IPS-18a (cell line): ENCODE data around the gene AMELX.

Experiments
- H3K27ac ChIP-seq: one replicate; pipeline ENCODE4 v1.5.1; 2013; ENCODE audit warnings: low read length
- H3K27me3 ChIP-seq: one replicate; pipeline ENCODE4 v1.6.1; 2013; ENCODE audit warnings: mild to moderate bottlenecking, low read length; ENCODE audit not compliant: control insufficient read depth, insufficient read depth
- H3K36me3 ChIP-seq: one replicate; pipeline ENCODE4 v1.6.1; 2013; ENCODE audit warnings: low read depth, low read length; ENCODE audit not compliant: control insufficient read depth
- H3K4me1 ChIP-seq: one replicate; pipeline ENCODE4 v1.6.1; 2013; ENCODE audit warnings: low read depth, low read length; ENCODE audit not compliant: control insufficient read depth
- H3K4me3 ChIP-seq: one replicate; pipeline ENCODE4 v1.5.1; 2013; ENCODE audit warnings: low read length
- H3K9ac ChIP-seq: one replicate; pipeline ENCODE4 v1.6.1; 2013; ENCODE audit warnings: mild to moderate bottlenecking, low read length, moderate library complexity
- H3K9me3 ChIP-seq: one replicate; pipeline ENCODE4 v1.6.1; 2013; ENCODE audit warnings: low read depth, low read length; ENCODE audit not compliant: control insufficient read depth

AMELX gene

DNA sequence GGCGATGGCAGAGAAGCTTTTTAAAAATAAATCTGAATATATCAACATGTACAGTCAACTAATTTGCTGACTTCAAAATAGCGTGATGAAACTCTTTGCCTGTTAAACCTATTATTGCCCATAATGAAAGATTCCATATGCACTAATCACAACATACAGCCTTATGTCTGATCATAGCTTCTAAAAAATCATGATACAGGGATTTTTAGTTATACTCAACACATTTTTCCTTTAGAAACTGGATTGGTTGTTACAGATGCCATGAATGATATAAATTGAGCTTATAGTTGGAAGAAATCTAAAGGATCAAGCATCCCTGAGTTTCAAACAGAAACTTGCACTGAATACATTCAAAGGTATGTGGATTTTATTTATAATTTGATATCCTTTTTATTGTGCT lies at the start of gene AMELX:
Gene AMELX, plus strand, starts transcription at position 301 of the 400 bp plus-strand sequence. CDS start 1,376 bp downstream, outside the sequence.
- Histone ChIP-seq H3K36me3 (no peaks in the 10 kb centered on the region), H3K27me3 (peaks cover 4% of the 10 kb centered on the region), H3K9ac (no peak within 1 kb of the TSS), H3K9me3 (no peaks in the 10 kb centered on the region), H3K4me1 (peaks cover 10% of the 10 kb centered on the region), H3K27ac (no peak within 1 kb of the TSS), H3K4me3 (no peak within 1 kb of the TSS)

DNA sequence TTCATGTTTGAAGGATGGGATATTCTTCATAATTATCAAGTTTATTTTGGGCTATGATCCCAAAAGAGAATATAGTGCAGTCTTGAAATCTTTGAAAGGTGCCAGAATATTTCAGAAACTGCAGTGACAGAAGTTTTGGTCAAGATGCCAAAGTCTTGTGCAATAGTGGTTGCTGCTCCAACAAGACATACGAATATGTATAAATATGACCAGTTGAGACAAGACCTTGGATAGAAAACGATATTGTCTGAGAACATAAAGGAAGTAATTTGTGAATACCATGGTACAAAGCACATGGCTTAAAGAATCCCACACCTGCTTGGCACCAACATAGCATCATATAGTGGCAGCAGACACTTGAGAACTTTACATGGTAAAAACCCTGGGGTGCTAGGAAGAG lies 48.6 kb upstream of the AMELX start:
- Histone ChIP-seq H3K9ac (no peak overlapping the region), H3K9me3 (no peaks in the 10 kb centered on the region), H3K4me3 (no peak overlapping the region), H3K36me3 (no peaks in the 10 kb centered on the region), H3K27me3 (no peaks in the 10 kb centered on the region), H3K27ac (no peak overlapping the region), H3K4me1 (no peaks in the 10 kb centered on the region)

DNA sequence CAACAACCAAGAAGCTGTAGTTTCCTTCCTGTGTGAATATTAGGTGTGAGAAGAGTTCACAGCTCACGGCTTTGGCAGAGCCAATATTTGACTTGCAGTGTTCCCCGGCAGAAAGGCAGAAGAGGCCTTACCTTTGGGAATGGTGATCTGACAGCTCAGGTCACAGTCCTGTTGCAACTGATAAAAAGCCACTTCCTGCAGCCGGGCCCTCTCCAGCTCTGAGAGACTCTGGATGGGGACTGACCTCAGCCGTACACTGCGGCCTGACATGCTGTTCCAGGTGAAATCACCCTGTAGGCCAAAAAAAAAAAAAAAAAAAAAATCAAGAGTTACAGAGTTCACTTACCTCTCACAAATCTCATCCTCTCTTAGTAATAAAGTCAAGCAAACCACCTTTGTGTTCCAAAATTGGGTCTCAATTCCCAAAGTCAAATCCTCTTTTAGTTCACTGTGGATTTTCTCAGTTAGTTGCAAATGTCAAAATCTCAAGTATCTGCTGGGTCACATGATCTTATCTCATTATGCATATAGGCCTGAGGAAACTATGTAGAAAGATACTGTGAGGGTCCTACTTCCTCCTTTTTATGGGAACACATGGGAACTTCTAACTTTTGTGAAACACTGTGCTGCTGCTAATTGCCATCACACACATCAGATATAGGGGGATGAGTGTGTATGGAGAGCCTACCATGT lies 38.6 kb upstream of the AMELX start:
- no peaks in the 10 kb centered on the region for H3K9me3 ChIP-seq
- H3K36me3 ChIP-seq, result no peaks in the 10 kb centered on the region
- no peaks in the 10 kb centered on the region for H3K27me3 ChIP-seq
- no peak overlapping the region for H3K27ac ChIP-seq
- no peak overlapping the region for H3K9ac ChIP-seq
- no peak overlapping the region for H3K4me3 ChIP-seq
- no peaks in the 10 kb centered on the region for H3K4me1 ChIP-seq

DNA sequence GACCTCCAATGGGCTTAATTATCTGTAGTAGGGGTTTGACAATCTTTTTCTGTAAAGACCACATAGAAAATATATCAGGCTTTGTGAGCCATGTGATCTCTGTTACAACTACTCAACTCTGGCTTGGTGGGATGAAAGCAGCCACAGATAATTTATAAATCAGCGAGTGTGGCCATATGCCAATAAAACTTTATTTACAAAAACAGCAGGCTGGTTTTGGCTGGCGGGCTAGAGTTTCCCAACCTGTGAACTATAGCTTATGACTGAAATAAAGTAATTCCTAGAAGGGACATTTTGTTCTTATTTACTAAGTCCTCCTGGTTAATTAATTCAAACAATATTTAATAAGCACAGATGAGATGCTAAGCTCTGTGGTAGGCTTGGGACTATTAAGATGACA lies 35.9 kb upstream of the AMELX start:
- H3K9ac ChIP-seq, result no peak overlapping the region
- H3K36me3 ChIP-seq, result no peaks in the 10 kb centered on the region
- no peaks in the 10 kb centered on the region for H3K4me1 ChIP-seq
- no peaks in the 10 kb centered on the region for H3K27me3 ChIP-seq
- no peak overlapping the region for H3K4me3 ChIP-seq
- no peak overlapping the region for H3K27ac ChIP-seq
- H3K9me3 ChIP-seq, result no peaks in the 10 kb centered on the region

DNA sequence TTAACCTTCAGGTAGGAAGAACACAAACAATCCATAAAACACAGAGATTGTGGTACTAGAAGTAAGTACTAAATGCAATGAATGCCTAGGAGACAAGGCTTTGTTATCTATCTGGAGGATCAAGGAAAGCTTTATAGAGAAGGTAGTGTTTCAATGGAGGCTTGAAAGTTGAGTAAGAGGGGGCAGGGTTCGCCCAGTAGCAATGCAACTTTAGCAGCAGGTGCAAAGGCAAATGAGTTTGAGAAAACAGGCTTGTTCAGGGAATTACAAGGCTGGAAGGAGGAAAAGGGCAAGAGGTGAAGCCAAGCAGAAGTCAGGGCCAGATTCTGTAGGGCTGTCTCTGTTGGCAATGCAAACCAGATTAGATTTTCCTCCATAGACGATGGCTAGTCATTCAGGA lies 35.5 kb upstream of the AMELX start:
- Histone ChIP-seq H3K9me3 (no peaks in the 10 kb centered on the region), H3K36me3 (no peaks in the 10 kb centered on the region), H3K27me3 (no peaks in the 10 kb centered on the region), H3K9ac (no peak overlapping the region), H3K4me1 (no peaks in the 10 kb centered on the region), H3K4me3 (no peak overlapping the region), H3K27ac (no peak overlapping the region)

DNA sequence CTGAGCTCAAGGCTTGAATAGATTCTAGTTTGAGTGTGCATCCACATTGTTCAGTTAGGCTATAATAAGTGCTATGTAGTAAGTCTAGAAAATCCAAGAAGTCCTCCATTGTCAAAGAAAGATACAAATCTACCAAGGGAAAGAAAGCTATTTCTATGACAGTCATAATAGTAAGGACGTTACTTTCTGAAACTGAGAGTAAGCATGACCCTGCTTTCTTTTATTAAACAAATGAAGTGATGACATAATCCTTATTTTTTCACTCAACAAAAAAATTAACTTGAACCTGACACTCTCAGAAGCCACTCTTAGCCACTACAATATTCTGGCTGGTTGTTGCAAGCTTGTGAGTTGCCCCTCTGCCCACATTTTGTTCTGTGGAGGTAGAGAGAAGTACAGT lies 33.8 kb upstream of the AMELX start:
- no peaks in the 10 kb centered on the region for H3K9me3 ChIP-seq
- no peak overlapping the region for H3K27ac ChIP-seq
- H3K4me1 ChIP-seq, result no peaks in the 10 kb centered on the region

DNA sequence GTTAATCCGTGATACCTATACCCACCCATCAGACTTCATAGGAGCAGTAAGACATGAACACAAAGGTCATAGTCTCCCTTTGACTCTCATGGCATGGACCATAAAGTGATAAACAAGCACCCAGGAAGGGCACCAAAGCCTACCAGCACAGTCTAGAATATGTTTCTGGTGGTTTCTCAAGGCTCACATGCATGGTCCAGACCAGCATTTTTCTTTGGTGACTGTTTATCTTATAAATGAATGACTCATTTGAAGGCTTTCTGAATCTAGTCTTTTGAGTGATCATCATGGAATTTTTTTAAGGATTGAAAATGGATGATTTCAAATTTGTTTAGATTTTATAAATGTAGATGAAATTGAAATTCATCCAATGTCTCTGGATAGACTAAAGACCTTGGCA lies 32.0 kb upstream of the AMELX start:
- H3K9me3 ChIP-seq, result no peaks in the 10 kb centered on the region
- H3K4me3 ChIP-seq, result no peak overlapping the region
- no peaks in the 10 kb centered on the region for H3K27me3 ChIP-seq
- no peaks in the 10 kb centered on the region for H3K4me1 ChIP-seq
- H3K36me3 ChIP-seq, result no peaks in the 10 kb centered on the region
- no peak overlapping the region for H3K9ac ChIP-seq
- no peak overlapping the region for H3K27ac ChIP-seq

More for the DNA sequence above, 33.8 kb upstream of the AMELX start:
- no peak overlapping the region for H3K9ac ChIP-seq
- H3K36me3 ChIP-seq, result no peaks in the 10 kb centered on the region
- no peak overlapping the region for H3K4me3 ChIP-seq
- no peaks in the 10 kb centered on the region for H3K27me3 ChIP-seq

DNA sequence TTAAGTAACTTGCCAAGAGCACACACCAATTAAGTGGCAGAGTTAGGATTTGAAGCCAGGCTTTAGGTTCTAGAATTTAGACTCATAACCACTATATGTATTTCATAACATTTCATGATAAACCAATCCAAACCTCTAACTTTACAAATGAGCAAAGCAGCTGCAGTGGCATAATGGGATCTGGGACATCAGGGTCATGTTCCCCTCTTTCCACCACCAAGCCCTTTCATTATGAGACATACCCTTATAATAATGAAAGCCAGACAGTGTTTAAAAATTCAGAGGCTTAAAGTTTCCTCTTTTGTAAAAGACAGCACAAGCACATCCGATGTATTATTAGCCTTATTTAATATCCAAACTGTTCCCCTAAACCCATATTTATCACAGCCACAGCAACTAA lies 28.3 kb upstream of the AMELX start:
- Histone ChIP-seq H3K36me3 (no peaks in the 10 kb centered on the region), H3K4me3 (no peak overlapping the region), H3K27me3 (no peaks in the 10 kb centered on the region), H3K9me3 (no peaks in the 10 kb centered on the region), H3K9ac (no peak overlapping the region), H3K27ac (no peak overlapping the region), H3K4me1 (no peaks in the 10 kb centered on the region)

DNA sequence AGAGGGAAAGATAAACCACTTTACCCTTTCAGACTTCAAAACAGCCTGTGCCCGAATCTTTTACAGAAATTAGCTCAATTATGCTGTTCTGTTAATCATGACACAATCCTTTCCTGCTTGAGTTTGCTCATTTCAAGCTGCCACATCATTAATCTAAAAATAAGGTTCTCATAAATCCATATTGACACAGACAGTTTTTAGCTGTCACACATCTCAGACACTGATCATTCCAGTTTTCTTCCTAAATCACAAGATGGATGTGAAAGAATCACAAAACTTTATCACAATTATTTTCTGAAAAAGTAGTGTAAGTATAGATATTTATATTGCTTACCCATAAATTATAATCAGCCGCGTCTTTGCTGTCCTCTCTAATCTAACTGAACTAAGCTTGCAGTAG lies 27.9 kb upstream of the AMELX start:
- no peak overlapping the region for H3K4me3 ChIP-seq
- H3K4me1 ChIP-seq, result no peaks in the 10 kb centered on the region
- H3K9me3 ChIP-seq, result no peaks in the 10 kb centered on the region
- no peak overlapping the region for H3K27ac ChIP-seq
- H3K36me3 ChIP-seq, result no peaks in the 10 kb centered on the region
- no peak overlapping the region for H3K9ac ChIP-seq
- H3K27me3 ChIP-seq, result no peaks in the 10 kb centered on the region

DNA sequence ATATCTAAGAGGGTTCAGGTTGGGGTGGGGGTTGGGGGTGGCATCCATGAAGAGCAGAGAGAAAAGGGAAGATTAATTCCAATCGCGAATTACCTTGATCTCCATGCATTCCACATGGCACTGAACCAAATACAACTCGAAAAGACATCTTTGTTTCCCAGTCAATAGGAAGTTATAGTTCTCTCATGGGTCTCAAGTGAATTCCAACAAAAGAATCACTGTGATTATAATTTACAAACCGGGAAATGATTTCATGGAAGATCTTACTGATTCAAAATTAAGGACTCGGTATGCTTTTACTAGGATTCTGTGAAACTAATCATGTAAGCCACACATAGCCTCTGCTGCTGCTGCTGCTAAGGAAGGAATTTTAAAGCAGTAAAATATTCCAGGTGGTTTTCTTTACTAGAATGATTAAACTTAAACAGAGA lies 26.6 kb upstream of the AMELX start:
- Histone ChIP-seq H3K36me3 (no peaks in the 10 kb centered on the region), H3K27me3 (no peaks in the 10 kb centered on the region), H3K9ac (no peak overlapping the region), H3K4me3 (no peak overlapping the region), H3K9me3 (no peaks in the 10 kb centered on the region), H3K27ac (no peak overlapping the region), H3K4me1 (no peaks in the 10 kb centered on the region)

DNA sequence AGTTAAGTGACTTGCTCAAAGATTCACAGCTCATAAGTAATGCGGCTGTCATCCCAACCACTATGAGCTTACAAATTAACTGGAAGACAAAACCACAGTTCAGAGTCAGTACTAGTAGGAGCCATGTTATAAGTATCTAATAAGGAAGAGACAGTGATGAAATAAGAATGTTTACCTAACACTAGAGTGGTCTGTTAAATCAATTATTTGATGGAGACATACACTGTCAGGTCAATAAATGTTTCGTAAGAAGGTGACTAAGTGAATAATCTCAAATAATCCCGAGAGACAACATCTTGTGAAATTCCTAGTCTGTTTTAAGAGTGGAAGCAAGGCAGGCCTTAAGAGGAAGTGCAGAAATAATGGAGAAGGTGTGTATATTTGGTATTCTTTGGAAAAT lies 25.8 kb upstream of the AMELX start:
- Histone ChIP-seq H3K4me1 (no peaks in the 10 kb centered on the region), H3K27ac (no peak overlapping the region), H3K9me3 (no peaks in the 10 kb centered on the region), H3K27me3 (no peaks in the 10 kb centered on the region), H3K36me3 (no peaks in the 10 kb centered on the region), H3K9ac (no peak overlapping the region), H3K4me3 (no peak overlapping the region)

DNA sequence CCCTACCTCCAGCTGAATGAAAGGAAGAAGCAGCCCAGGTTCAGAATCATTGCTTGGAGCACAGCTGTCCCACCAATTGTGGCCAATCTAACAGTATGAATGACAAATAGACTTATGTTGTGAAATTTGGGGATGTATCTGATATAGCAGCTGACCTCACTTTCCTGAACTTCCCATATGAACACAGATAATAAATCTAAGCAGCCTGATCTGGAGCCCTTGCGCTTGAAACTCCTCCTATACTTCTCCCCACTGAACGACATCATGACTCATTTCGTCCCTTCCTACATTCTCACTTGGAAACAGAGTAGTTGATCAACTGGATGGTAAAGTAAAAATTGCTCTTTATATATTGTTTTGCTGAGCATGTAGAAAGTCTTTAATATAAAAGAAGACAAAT lies 24.2 kb upstream of the AMELX start:
- Histone ChIP-seq H3K4me1 (no peaks in the 10 kb centered on the region), H3K9me3 (no peaks in the 10 kb centered on the region), H3K27me3 (no peaks in the 10 kb centered on the region), H3K9ac (no peak overlapping the region), H3K27ac (no peak overlapping the region), H3K36me3 (no peaks in the 10 kb centered on the region), H3K4me3 (no peak overlapping the region)
